H9 (cell line): ENCODE measurements around the gene HSD17B12. TPM values are rescaled to one million over a fixed set of nuclear protein-coding genes. Genes with fewer than 3 reads are reported as not detected.

ENCODE experiments used
- DNase-seq: peaks from one replicate; pipeline ENCODE4 v3.0.0-alpha.2; 2017
- H2AFZ ChIP-seq: one replicate; pipeline ENCODE4 v1.6.1; 2013; ENCODE audit warnings: mild to moderate bottlenecking, low read length, control low read depth, moderate library complexity
- H2AK5ac ChIP-seq: 2 replicates; pipeline ENCODE4 v1.6.1; 2013; ENCODE audit warnings: low read length, control low read depth, mixed read lengths; ENCODE audit not compliant: insufficient read length
- H2BK120ac ChIP-seq: one replicate; pipeline ENCODE4 v1.6.1; 2013; ENCODE audit warnings: low read depth, mild to moderate bottlenecking, low read length, control low read depth, inconsistent platforms; ENCODE audit not compliant: poor library complexity, severe bottlenecking
- H2BK12ac ChIP-seq: 2 replicates; pipeline ENCODE4 v1.6.1; 2013; ENCODE audit warnings: low read length, control low read depth, mixed read lengths, low read depth; ENCODE audit not compliant: insufficient read length
- H2BK15ac ChIP-seq: 2 replicates; pipeline ENCODE4 v1.6.1; 2013; ENCODE audit warnings: low read depth, low read length, control low read depth
- H2BK20ac ChIP-seq: one replicate; pipeline ENCODE4 v1.6.1; 2013; ENCODE audit warnings: low read depth, mild to moderate bottlenecking, low read length, control low read depth, inconsistent platforms; ENCODE audit not compliant: poor library complexity, severe bottlenecking
- H2BK5ac ChIP-seq: 2 replicates; pipeline ENCODE4 v1.6.1; 2013; ENCODE audit warnings: low read length, control low read depth, mixed read lengths; ENCODE audit not compliant: insufficient read length
- H3K14ac ChIP-seq: 2 replicates; pipeline ENCODE4 v1.6.1; 2013; ENCODE audit warnings: low read length, control low read depth; ENCODE audit not compliant: insufficient read depth
- H3K18ac ChIP-seq: 2 replicates; pipeline ENCODE4 v1.6.1; 2013; ENCODE audit warnings: low read depth, mild to moderate bottlenecking, mixed read lengths, low read length, control low read depth; ENCODE audit not compliant: insufficient read length
- H3K23ac ChIP-seq: 2 replicates; pipeline ENCODE4 v1.6.1; 2013; ENCODE audit warnings: low read length, control low read depth, mixed read lengths, low read depth; ENCODE audit not compliant: insufficient read length
- H3K23me2 ChIP-seq: 2 replicates; pipeline ENCODE4 v1.6.1; 2013; ENCODE audit warnings: low read depth, mild to moderate bottlenecking, mixed read lengths, low read length, control low read depth; ENCODE audit not compliant: insufficient read length, poor library complexity, severe bottlenecking
- H3K27ac ChIP-seq: 2 replicates; pipeline ENCODE4 v1.5.1; 2013; ENCODE audit warnings: low read length, control low read depth, mixed read lengths, low read depth; ENCODE audit not compliant: insufficient read length
- H3K27me3 ChIP-seq: 2 replicates; pipeline ENCODE4 v1.6.1; 2013; ENCODE audit warnings: low read length, control low read depth, inconsistent platforms; ENCODE audit not compliant: insufficient read depth
- H3K4ac ChIP-seq: 2 replicates; pipeline ENCODE4 v1.6.1; 2013; ENCODE audit warnings: low read depth, mild to moderate bottlenecking, control low read depth, inconsistent platforms, low read length, moderate library complexity
- H3K4me1 ChIP-seq: 2 replicates; pipeline ENCODE4 v1.6.1; 2013; ENCODE audit warnings: low read length, control low read depth, inconsistent platforms; ENCODE audit not compliant: insufficient read depth
- H3K4me2 ChIP-seq: 2 replicates; pipeline ENCODE4 v1.6.1; 2013; ENCODE audit warnings: low read length, control low read depth, mixed read lengths; ENCODE audit not compliant: insufficient read length, insufficient read depth
- H3K56ac ChIP-seq: 2 replicates; pipeline ENCODE4 v1.6.1; 2013; ENCODE audit warnings: low read depth, mild to moderate bottlenecking, mixed read lengths, low read length, control low read depth; ENCODE audit not compliant: insufficient read length
- H3K79me1 ChIP-seq: 2 replicates; pipeline ENCODE4 v1.6.1; 2013; ENCODE audit warnings: low read depth, mild to moderate bottlenecking, moderate library complexity, low read length, control low read depth, inconsistent platforms; ENCODE audit not compliant: insufficient read depth, poor library complexity, severe bottlenecking
- H3K79me2 ChIP-seq: 2 replicates; pipeline ENCODE4 v1.6.1; 2013; ENCODE audit warnings: low read length, control low read depth, inconsistent platforms; ENCODE audit not compliant: insufficient read depth
- H3K9ac ChIP-seq: 2 replicates; pipeline ENCODE4 v1.6.1; 2013; ENCODE audit warnings: low read length, control low read depth, mixed read lengths; ENCODE audit not compliant: insufficient read length; ENCODE audit errors: extremely low read depth
- H3K9me3 ChIP-seq: one replicate; pipeline ENCODE4 v1.6.1; 2013; ENCODE audit warnings: low read depth, low read length, inconsistent platforms; ENCODE audit not compliant: control insufficient read depth
- H3T11ph ChIP-seq: one replicate; pipeline ENCODE4 v1.6.1; 2013; ENCODE audit warnings: mild to moderate bottlenecking, low read length, control low read depth, inconsistent platforms
- H4K20me1 ChIP-seq: one replicate; pipeline ENCODE4 v1.6.1; 2013; ENCODE audit not compliant: control insufficient read depth, insufficient read length, insufficient read depth
- H4K5ac ChIP-seq: 2 replicates; pipeline ENCODE4 v1.6.1; 2013; ENCODE audit warnings: low read depth, mild to moderate bottlenecking, mixed read lengths, low read length, control low read depth; ENCODE audit not compliant: insufficient read length
- H4K8ac ChIP-seq: replicated peaks from 2 replicates; pipeline ENCODE4 v1.6.1; 2013; ENCODE audit warnings: low read length, control low read depth, mixed read lengths, low read depth; ENCODE audit not compliant: insufficient read length
- H4K91ac ChIP-seq: 2 replicates; pipeline ENCODE4 v1.6.1; 2013; ENCODE audit warnings: low read depth, mild to moderate bottlenecking, moderate library complexity, mixed read lengths, low read length, control low read depth; ENCODE audit not compliant: insufficient read length
- H3K27ac Mint-ChIP-seq, 3 experiments: 2 replicates in 2 of 3; 3 replicates in 1 of 3; pipeline ENCODE4 v1.8.0; 2020 to 2021; ENCODE audit warnings: mixed read lengths in 3 of 3, mild to moderate bottlenecking in 1 of 3, moderate library complexity in 1 of 3
- H3K27me3 Mint-ChIP-seq: 2 replicates; pipeline ENCODE4 v1.8.0; 2021; ENCODE audit warnings: low read depth, mild to moderate bottlenecking, moderate library complexity, mixed read lengths
- H3K36me3 Mint-ChIP-seq, 3 experiments: 2 replicates in 2 of 3; 3 replicates in 1 of 3; pipeline ENCODE4 v1.8.0; 2020 to 2021; ENCODE audit warnings: low read depth in 3 of 3, mixed read lengths in 3 of 3; ENCODE audit not compliant: insufficient read depth in 1 of 3
- H3K4me1 Mint-ChIP-seq, 2 experiments: 2 replicates each; pipeline ENCODE4 v1.8.0; 2020; ENCODE audit warnings: mixed read lengths in 2 of 2
- H3K4me3 Mint-ChIP-seq, 2 experiments: 2 replicates in 1 of 2; 3 replicates in 1 of 2; pipeline ENCODE4 v1.8.0; 2020 to 2021; ENCODE audit warnings: mild to moderate bottlenecking in 2 of 2, mixed read lengths in 2 of 2, moderate library complexity in 1 of 2
- H3K9me3 Mint-ChIP-seq, 2 experiments: 2 replicates in 1 of 2; 3 replicates in 1 of 2; pipeline ENCODE4 v1.8.0; 2020; ENCODE audit warnings: mild to moderate bottlenecking in 2 of 2, mixed read lengths in 2 of 2, moderate library complexity in 1 of 2
- CTCF ChIP-seq: fragments of 200-600 bp; sonication (generic); conservative IDR thresholded peaks from 3 replicates; pipeline ENCODE4 v1.8.0; 2021; ENCODE audit warnings: antibody characterized with exemption, mild to moderate bottlenecking
- WGBS: extraction: QIAGEN DNeasy Blood & Tissue Kit; methylation state at CpG from one replicate; pipeline ENCODE4 v1.1.7; 2013; ENCODE audit warnings: missing lambda C conversion rate, low lambda C conversion rate, mixed read lengths; ENCODE audit not compliant: insufficient read length; ENCODE audit errors: extremely low coverage; 5-methylcytosine and 5-hydroxymethylcytosine counted together
- total RNA-seq: library from RNA; stranded (reverse); gene quantifications from 2 replicates; pipeline ENCODE4 v1.2.1, GENCODE V29; 2021

Gene HSD17B12
- total RNA-seq, 1 experiment from 2014 or later = 111 TPM

- H2AK5ac ChIP-seq = no peak overlapping the region
- no peaks in the 10 kb centered on the region for H4K20me1 ChIP-seq
- no peak overlapping the region for H3K4me2 ChIP-seq
- Mint-ChIP-seq H3K4me1 (no peaks in the 10 kb centered on the region), H3K27me3 (no peaks in the 10 kb centered on the region), H3K36me3 (peaks cover 23 to 30% (median 26%) of the 10 kb centered on the region in 3 experiments), H3K27ac (no peak overlapping the region), H3K4me3 (no peak overlapping the region), H3K9me3 (peaks cover 12% of the 10 kb centered on the region in 2 experiments)
- no peaks in the 10 kb centered on the region for H3K27me3 ChIP-seq
- H3K4me1 ChIP-seq = no peaks in the 10 kb centered on the region
- H3K23ac ChIP-seq = no peak overlapping the region
- no peak overlapping the region for H2BK12ac ChIP-seq
- no peak overlapping the region for H2AFZ ChIP-seq
- H3K56ac ChIP-seq = no peak overlapping the region
- no peak overlapping the region for H2BK20ac ChIP-seq
- no peaks in the 10 kb centered on the region for H3K9me3 ChIP-seq
- H3K18ac ChIP-seq = no peak overlapping the region
- DNase-seq = no peak
- H3K4ac ChIP-seq = no peak overlapping the region
- H3T11ph ChIP-seq = no peak overlapping the region
- no peak overlapping the region for H3K14ac ChIP-seq
- no CpG with 5 or more reads among the region's 1 CpG for WGBS
- H3K79me1 ChIP-seq = peaks cover 2% of the 10 kb centered on the region
- H3K79me2 ChIP-seq = no peaks in the 10 kb centered on the region; the same call in 1 of the 2 replicates
- H3K23me2 ChIP-seq = no peaks in the 10 kb centered on the region
- no peak overlapping the region for H4K5ac ChIP-seq
- H4K91ac ChIP-seq = no peak overlapping the region
- no peak overlapping the region for H4K8ac ChIP-seq
- H3K27ac ChIP-seq = no peak overlapping the region
- no peak overlapping the region for H2BK5ac ChIP-seq
- no peak overlapping the region for H2BK120ac ChIP-seq
- TF ChIP-seq CTCF = no peak
- no peak overlapping the region for H3K9ac ChIP-seq
- H2BK15ac ChIP-seq = no peak overlapping the region
These were observed 107.3 kb downstream of the HSD17B12 start for GRCh38 chr11:43787824-43788223.
